ENCODE measurements around the gene KRT33B. TPM values are rescaled to one million over a fixed set of nuclear protein-coding genes. Genes with fewer than 3 reads are reported as not detected.
"Not testable (repeated sequence)": the region's sequence is repeated elsewhere in the genome, so short reads cannot be mapped to it uniquely, and the experiment has no call there.

The KRT33B gene
- polyA plus RNA-seq, 3 donors: not detected

- Histone ChIP-seq H3K36me3 (replicated peaks in 1 of 2; ENCODE audit: control insufficient read depth in 1 of 2, insufficient read depth in 2 of 2, low read length in 2 of 2) (no peaks in the 10 kb centered on the region), H3K27me3 (ENCODE audit: control insufficient read depth in 2 of 2, insufficient read depth in 2 of 2, low read length in 2 of 2) (peaks cover 0 to 3% of the 10 kb centered on the region in 2 donors), H3K9me3 (replicated peaks in 1 of 2; ENCODE audit: control insufficient read depth in 1 of 2, insufficient read depth in 1 of 2, low read length in 2 of 2) (no peaks in the 10 kb centered on the region), H3K27ac (ENCODE audit: low read depth in 1 of 2, low read length in 2 of 2) (no peak overlapping the region), H3K9ac (ENCODE audit: insufficient read depth, low read length, poor library complexity, severe bottlenecking) (no peak overlapping the region), H3K79me2 (ENCODE audit: insufficient read depth, low read length) (no peaks in the 10 kb centered on the region), H3K4me1 (ENCODE audit: control insufficient read depth in 1 of 2, insufficient read depth in 2 of 2, low read length in 2 of 2) (no peaks in the 10 kb centered on the region), H3K4me3 (replicated peaks in 1 of 3; ENCODE audit: low read depth in 2 of 3, low read length in 3 of 3) (no peak overlapping the region), H4K20me1 (ENCODE audit: insufficient read depth, low read length) (no peaks in the 10 kb centered on the region), H3K4me2 (replicated peaks; ENCODE audit: extremely low read depth, low read length, poor library complexity, severe bottlenecking) (no peak overlapping the region), H2AFZ (ENCODE audit: insufficient read depth, low read depth, low read length, poor library complexity, severe bottlenecking) (no peak overlapping the region)
- TF ChIP-seq CTCF (IDR thresholded peaks at IDR 0.05): no peak
- Mint-ChIP-seq H3K27ac (no peak overlapping the region), H3K4me1 (no peaks in the 10 kb centered on the region), H3K36me3 (no peaks in the 10 kb centered on the region), H3K4me3 (no peak overlapping the region), H3K27me3 (ENCODE audit: low read depth in 3 of 3) (peaks cover 4 to 10% (median 4%) of the 10 kb centered on the region in 3 donors), H3K9me3 (no peaks in the 10 kb centered on the region)
- WGBS (ENCODE audit: insufficient coverage): 96% methylated on average over 7 of the region's 7 CpGs
- intact Hi-C loops (cut with micrococcal nuclease): no loop called here
- no peak for DNase-seq
These were observed 26.7 kb upstream of the KRT33B start for GRCh38 chr17:41396340-41396739.

- Histone ChIP-seq H3K4me2 (replicated peaks; ENCODE audit: extremely low read depth, low read length, poor library complexity, severe bottlenecking) (no peak overlapping the region), H3K9ac (ENCODE audit: insufficient read depth, low read length, poor library complexity, severe bottlenecking) (no peak overlapping the region), H3K4me1 (ENCODE audit: control insufficient read depth in 1 of 2, insufficient read depth in 2 of 2, low read length in 2 of 2) (no peaks in the 10 kb centered on the region), H4K20me1 (ENCODE audit: insufficient read depth, low read length) (no peaks in the 10 kb centered on the region), H3K27ac (ENCODE audit: low read depth in 1 of 2, low read length in 2 of 2) (no peak overlapping the region), H3K27me3 (ENCODE audit: control insufficient read depth in 2 of 2, insufficient read depth in 2 of 2, low read length in 2 of 2) (peaks cover 2 to 8% of the 10 kb centered on the region in 2 donors), H3K4me3 (replicated peaks in 1 of 3; ENCODE audit: low read depth in 2 of 3, low read length in 3 of 3) (no peak overlapping the region), H3K36me3 (replicated peaks in 1 of 2; ENCODE audit: control insufficient read depth in 1 of 2, insufficient read depth in 2 of 2, low read length in 2 of 2) (no peaks in the 10 kb centered on the region), H3K9me3 (replicated peaks in 1 of 2; ENCODE audit: control insufficient read depth in 1 of 2, insufficient read depth in 1 of 2, low read length in 2 of 2) (no peaks in the 10 kb centered on the region), H2AFZ (ENCODE audit: insufficient read depth, low read depth, low read length, poor library complexity, severe bottlenecking) (no peak overlapping the region), H3K79me2 (ENCODE audit: insufficient read depth, low read length) (no peaks in the 10 kb centered on the region)
- no peak for TF ChIP-seq CTCF (IDR thresholded peaks at IDR 0.05)
- Mint-ChIP-seq H3K27ac (no peak overlapping the region), H3K36me3 (no peaks in the 10 kb centered on the region), H3K27me3 (ENCODE audit: low read depth in 3 of 3) (peaks cover 2 to 11% (median 4%) of the 10 kb centered on the region in 3 donors), H3K9me3 (no peaks in the 10 kb centered on the region), H3K4me1 (no peaks in the 10 kb centered on the region), H3K4me3 (no peak overlapping the region)
- intact Hi-C loops (cut with micrococcal nuclease): no loop called here
- DNase-seq: no peak
- WGBS (ENCODE audit: insufficient coverage): 100% methylated on average over 1 of the region's 1 CpG
These were observed 26.0 kb upstream of the KRT33B start for GRCh38 chr17:41395611-41396010.

DNA sequence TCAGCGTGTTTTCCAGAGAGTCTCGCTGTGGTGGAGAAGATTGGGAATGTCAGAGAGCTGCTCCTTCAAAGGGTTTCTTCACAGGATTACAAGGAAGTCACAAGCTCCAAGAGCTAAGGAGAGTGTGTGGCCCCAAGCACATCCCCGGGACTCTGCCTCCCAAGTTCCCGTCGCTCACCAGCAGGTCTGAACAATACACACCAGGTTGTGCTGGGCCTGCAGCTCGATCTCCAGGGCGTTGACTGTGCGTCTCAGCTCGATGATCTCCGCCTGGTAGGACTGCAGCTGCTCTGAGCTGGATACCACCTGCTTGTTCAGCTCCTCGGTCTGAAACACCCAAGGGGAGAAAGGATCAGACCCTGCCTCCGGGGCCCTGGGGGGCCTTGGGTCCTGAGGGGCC lies 25.4 kb upstream of the KRT33B start:
- not testable (repeated sequence) for H3K9me3 Mint-ChIP-seq

More for the DNA sequence above, 25.4 kb upstream of the KRT33B start:
- H3K4me3 Mint-ChIP-seq; H3K27me3 ChIP-seq (ENCODE audit: control insufficient read depth in 2 of 2, insufficient read depth in 2 of 2, low read length in 2 of 2); H3K4me1 ChIP-seq (ENCODE audit: control insufficient read depth in 1 of 2, insufficient read depth in 2 of 2, low read length in 2 of 2); H3K36me3 Mint-ChIP-seq; H3K27ac Mint-ChIP-seq; H3K27ac ChIP-seq (ENCODE audit: low read depth in 1 of 2, low read length in 2 of 2); H4K20me1 ChIP-seq (ENCODE audit: insufficient read depth, low read length); intact Hi-C loops (cut with micrococcal nuclease); DNase-seq; H3K9ac ChIP-seq (ENCODE audit: insufficient read depth, low read length, poor library complexity, severe bottlenecking); H3K4me3 ChIP-seq (replicated peaks in 1 of 3; ENCODE audit: low read depth in 2 of 3, low read length in 3 of 3); H3K9me3 ChIP-seq (replicated peaks in 1 of 2; ENCODE audit: control insufficient read depth in 1 of 2, insufficient read depth in 1 of 2, low read length in 2 of 2); H3K79me2 ChIP-seq (ENCODE audit: insufficient read depth, low read length); H3K36me3 ChIP-seq (replicated peaks in 1 of 2; ENCODE audit: control insufficient read depth in 1 of 2, insufficient read depth in 2 of 2, low read length in 2 of 2); H3K4me1 Mint-ChIP-seq; H3K4me2 ChIP-seq (replicated peaks; ENCODE audit: extremely low read depth, low read length, poor library complexity, severe bottlenecking); H2AFZ ChIP-seq (ENCODE audit: insufficient read depth, low read depth, low read length, poor library complexity, severe bottlenecking): not testable (repeated sequence)
- peaks cover 2 to 13% (median 4%) of the 10 kb centered on the region in 3 donors for H3K27me3 Mint-ChIP-seq (ENCODE audit: low read depth in 3 of 3)
- WGBS (ENCODE audit: insufficient coverage): 92% methylated on average over 8 of the region's 12 CpGs

Measured in CD14-positive monocyte (primary cell).